NAMALWA (cell line): ENCODE measurements around the gene CTBP1.
A peak's percentile ranks its signal among the peaks of the same experiment; 100 is the strongest.

Source experiments
- DNase-seq: peaks from one replicate; pipeline ENCODE4 v3.0.0-alpha.2; 2015; ENCODE audit warnings: low spot score

CTBP1 gene

GRCh38 chr4:1222938-1223690, 25.8 kb downstream of the CTBP1 start:
- DNase-seq, result no peak

GRCh38 chr4:1222036-1222789, 26.7 kb downstream of the CTBP1 start:
- DNase-seq, result no peak

- no peak for DNase-seq
Observed at GRCh38 chr4:1221155-1221870, 27.6 kb downstream of the CTBP1 start.

GRCh38 chr4:1220566-1220965, 28.4 kb downstream of the CTBP1 start:
- no peak for DNase-seq

GRCh38 chr4:1219566-1219950, 29.4 kb downstream of the CTBP1 start:
- no peak for DNase-seq

- DNase-seq, result peak; percentile 88
Observed at GRCh38 chr4:1218634-1219565, 30.0 kb downstream of the CTBP1 start.

- no peak for DNase-seq
Observed at GRCh38 chr4:1217366-1217765, 31.6 kb downstream of the CTBP1 start.

GRCh38 chr4:1216869-1217294, 32.0 kb downstream of the CTBP1 start:
- DNase-seq, result no peak

GRCh38 chr4:1216076-1216614, 32.8 kb downstream of the CTBP1 start:
- no peak for DNase-seq

GRCh38 chr4:1215141-1216075, 33.5 kb downstream of the CTBP1 start:
- DNase-seq, result peak; percentile 70

- DNase-seq, result no peak
Observed at GRCh38 chr4:1214101-1215095, 34.5 kb downstream of the CTBP1 start.

GRCh38 chr4:1213336-1213995, 35.5 kb downstream of the CTBP1 start:
- no peak for DNase-seq

- no peak for DNase-seq
Observed at GRCh38 chr4:1212546-1213335, 36.2 kb downstream of the CTBP1 start.

- no peak for DNase-seq
Observed at GRCh38 chr4:1211891-1212545, 36.9 kb downstream of the CTBP1 start.

- no peak for DNase-seq
Observed at GRCh38 chr4:1211371-1211770, 37.6 kb downstream of the CTBP1 start.

GRCh38 chr4:1210971-1211370, 38.0 kb downstream of the CTBP1 start:
- no peak for DNase-seq

GRCh38 chr4:1210241-1210841, 38.6 kb downstream of the CTBP1 start:
- DNase-seq, result no peak
